GM12891 (cell line): Measurements from ENCODE around the gene MCHR2.

ENCODE experiments used
- POLR2A ChIP-seq: IDR thresholded peaks from 2 replicates; pipeline ENCODE4 v1.6.1; 2011; ENCODE audit warnings: low read depth, low read length, control low read depth
- POLR2AphosphoS5 ChIP-seq: IDR thresholded peaks from 2 replicates; pipeline ENCODE4 v1.6.1; 2011; ENCODE audit warnings: low read depth, low read length, control low read depth
- SPI1 ChIP-seq: IDR thresholded peaks from 2 replicates; pipeline ENCODE4 v1.6.1; 2011; ENCODE audit warnings: low read depth, low read length, control low read depth
- TAF1 ChIP-seq: IDR thresholded peaks from 2 replicates; pipeline ENCODE4 v1.6.1; 2011; ENCODE audit warnings: low read depth, low read length, control low read depth

- no peak for TF ChIP-seq POLR2AphosphoS5
- no peak for TF ChIP-seq TAF1
- TF ChIP-seq POLR2A = no peak
- no peak for TF ChIP-seq SPI1
These were observed 2.1 kb downstream of the MCHR2 start for GRCh38 chr6:99991955-99992354.
